ENCODE data around the gene TENM4.

TENM4 gene

DNA sequence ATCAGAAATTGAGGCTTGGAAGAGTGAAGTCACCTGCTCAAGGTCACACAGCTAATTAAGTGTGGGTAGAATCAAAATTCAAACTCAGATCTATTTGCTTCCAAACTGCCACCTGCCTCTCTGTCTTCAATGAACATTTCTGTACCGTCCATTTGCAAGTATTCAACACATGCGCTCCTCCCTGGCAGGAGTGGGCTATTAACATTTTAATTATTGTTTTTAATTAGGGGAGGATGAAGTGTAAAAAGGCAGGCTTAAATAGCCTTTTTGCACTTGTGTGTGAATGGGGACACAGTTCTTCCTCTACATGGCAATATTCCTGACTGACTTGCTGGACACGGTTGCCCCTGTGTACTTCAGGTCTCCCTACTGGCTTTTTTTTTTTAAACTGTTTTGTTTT lies 751.7 kb downstream of the TENM4 start:
- H3K36me3 ChIP-seq (ENCODE audit: control insufficient read depth in 5 of 5, insufficient read depth in 5 of 5, low read length in 5 of 5) = peaks cover 0 to 11% (median 0%) of the 10 kb centered on the region in 5 donors
- H3K27me3 ChIP-seq (ENCODE audit: control insufficient read depth in 5 of 5, insufficient read depth in 4 of 5, low read length in 5 of 5) = no peaks in the 10 kb centered on the region
- no peak overlapping the region for H3K27ac ChIP-seq (ENCODE audit: low read depth, low read length)
- no peak overlapping the region for H3K4me3 ChIP-seq (ENCODE audit: low read depth in 1 of 5, low read length in 5 of 5)
- no peaks in the 10 kb centered on the region for H3K4me1 ChIP-seq (ENCODE audit: control insufficient read depth in 5 of 5, insufficient read depth in 5 of 5, low read length in 5 of 5)
- no peaks in the 10 kb centered on the region for H3K9me3 ChIP-seq (ENCODE audit: control insufficient read depth in 5 of 5, low read length in 5 of 5)
- H3K9ac ChIP-seq (ENCODE audit: low read length in 5 of 5) = no peak overlapping the region

DNA sequence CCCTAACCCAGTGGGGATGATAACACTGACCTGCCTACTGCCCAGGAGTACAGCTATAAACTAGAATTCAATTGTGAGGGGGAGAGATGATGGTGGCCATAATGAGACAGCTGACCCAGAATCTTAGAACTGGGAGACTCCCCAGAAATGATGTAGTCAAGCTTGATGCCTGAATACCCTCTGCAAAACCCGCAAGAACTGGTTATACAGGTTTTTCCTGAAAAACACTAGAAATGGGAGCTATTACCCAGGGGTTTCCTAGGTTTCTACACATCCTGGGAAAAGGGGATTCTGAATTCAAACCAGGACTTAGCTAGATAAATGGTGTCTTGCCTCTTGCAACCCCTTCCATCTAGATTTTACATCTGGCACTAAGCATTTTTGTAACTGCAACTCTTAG lies 752.4 kb downstream of the TENM4 start:
- no peaks in the 10 kb centered on the region for H3K9me3 ChIP-seq (ENCODE audit: control insufficient read depth in 5 of 5, low read length in 5 of 5)

DNA sequence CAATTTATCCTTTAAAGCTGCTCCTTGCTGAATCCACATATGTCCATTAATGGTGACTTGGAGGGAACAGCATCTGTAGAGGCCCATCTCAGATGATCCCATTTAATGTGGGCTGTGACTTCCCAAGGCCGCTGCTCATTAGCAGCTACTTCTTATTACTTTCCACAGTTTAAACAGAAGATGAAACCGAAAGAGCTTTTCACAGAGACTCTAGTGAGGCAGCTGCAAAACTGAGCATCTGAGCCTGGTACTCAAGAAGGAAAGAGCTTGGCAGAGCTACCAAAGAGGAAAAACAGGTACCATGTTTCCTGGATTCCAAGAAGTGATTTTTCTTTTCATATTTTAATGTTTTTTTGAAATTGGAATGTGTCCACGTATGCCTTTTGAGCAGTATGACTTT lies 755.7 kb downstream of the TENM4 start:
- Histone ChIP-seq H3K27ac (ENCODE audit: low read depth, low read length) (no peak overlapping the region), H3K27me3 (ENCODE audit: control insufficient read depth in 5 of 5, insufficient read depth in 4 of 5, low read length in 5 of 5) (no peaks in the 10 kb centered on the region), H3K9ac (ENCODE audit: low read length in 5 of 5) (no peak overlapping the region), H3K9me3 (ENCODE audit: control insufficient read depth in 5 of 5, low read length in 5 of 5) (no peaks in the 10 kb centered on the region), H3K4me1 (ENCODE audit: control insufficient read depth in 5 of 5, insufficient read depth in 5 of 5, low read length in 5 of 5) (no peaks in the 10 kb centered on the region), H3K36me3 (ENCODE audit: control insufficient read depth in 5 of 5, insufficient read depth in 5 of 5, low read length in 5 of 5) (peaks cover 0 to 11% (median 0%) of the 10 kb centered on the region in 5 donors), H3K4me3 (ENCODE audit: low read depth in 1 of 5, low read length in 5 of 5) (no peak overlapping the region)

More for the DNA sequence above, 752.4 kb downstream of the TENM4 start:
- Histone ChIP-seq H3K27ac (ENCODE audit: low read depth, low read length) (no peak overlapping the region), H3K4me3 (ENCODE audit: low read depth in 1 of 5, low read length in 5 of 5) (no peak overlapping the region), H3K9ac (ENCODE audit: low read length in 5 of 5) (no peak overlapping the region), H3K36me3 (ENCODE audit: control insufficient read depth in 5 of 5, insufficient read depth in 5 of 5, low read length in 5 of 5) (peaks cover 0 to 11% (median 0%) of the 10 kb centered on the region in 5 donors), H3K4me1 (ENCODE audit: control insufficient read depth in 5 of 5, insufficient read depth in 5 of 5, low read length in 5 of 5) (no peaks in the 10 kb centered on the region), H3K27me3 (ENCODE audit: control insufficient read depth in 5 of 5, insufficient read depth in 4 of 5, low read length in 5 of 5) (no peaks in the 10 kb centered on the region)

DNA sequence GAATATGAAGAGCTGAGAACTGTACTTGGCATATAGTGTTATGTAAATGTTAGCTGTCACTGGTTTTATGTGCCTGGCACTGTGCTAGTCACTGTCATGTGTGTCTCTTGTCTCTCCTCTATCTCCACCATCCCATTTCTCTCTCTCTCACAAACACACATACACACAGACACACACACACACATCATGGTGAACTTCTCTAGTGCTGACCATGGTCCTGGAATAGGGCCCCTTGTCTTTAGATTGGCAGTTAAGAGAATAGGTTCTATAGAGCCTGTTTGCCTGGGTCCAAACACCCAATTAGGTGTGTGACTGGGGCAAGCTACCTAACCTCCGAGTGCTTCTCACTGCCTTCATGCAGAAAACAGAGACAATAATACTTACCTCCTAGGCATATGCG lies 756.5 kb downstream of the TENM4 start:
- no peak overlapping the region for H3K4me3 ChIP-seq (ENCODE audit: low read depth in 1 of 5, low read length in 5 of 5)
- H3K4me1 ChIP-seq (ENCODE audit: control insufficient read depth in 5 of 5, insufficient read depth in 5 of 5, low read length in 5 of 5) = no peaks in the 10 kb centered on the region
- H3K9ac ChIP-seq (ENCODE audit: low read length in 5 of 5) = no peak overlapping the region
- H3K27ac ChIP-seq (ENCODE audit: low read depth, low read length) = no peak overlapping the region
- H3K9me3 ChIP-seq (ENCODE audit: control insufficient read depth in 5 of 5, low read length in 5 of 5) = no peaks in the 10 kb centered on the region
- H3K27me3 ChIP-seq (ENCODE audit: control insufficient read depth in 5 of 5, insufficient read depth in 4 of 5, low read length in 5 of 5) = no peaks in the 10 kb centered on the region
- peaks cover 0 to 11% (median 0%) of the 10 kb centered on the region in 5 donors for H3K36me3 ChIP-seq (ENCODE audit: control insufficient read depth in 5 of 5, insufficient read depth in 5 of 5, low read length in 5 of 5)

DNA sequence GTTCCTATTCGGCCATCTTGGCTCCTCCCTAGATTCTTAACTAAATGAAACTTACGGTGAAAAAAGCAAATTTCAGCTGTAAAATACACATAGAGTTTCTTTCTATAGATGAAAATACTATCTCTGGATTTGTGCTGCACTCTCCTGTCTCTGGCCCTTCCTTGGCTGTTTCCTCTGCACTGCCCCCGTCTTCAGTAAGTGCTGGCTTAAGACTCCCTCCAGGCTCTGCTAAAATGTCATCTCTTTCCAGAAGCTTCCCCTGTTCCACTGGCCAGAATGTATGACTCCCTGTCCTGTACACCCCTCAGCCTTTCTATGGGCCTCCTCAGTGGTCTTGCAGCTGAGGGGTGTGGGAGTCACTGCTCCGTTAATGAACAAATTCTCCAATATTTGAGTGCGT lies 757.1 kb downstream of the TENM4 start:
- Histone ChIP-seq H3K4me1 (ENCODE audit: control insufficient read depth in 5 of 5, insufficient read depth in 5 of 5, low read length in 5 of 5) (no peaks in the 10 kb centered on the region), H3K9me3 (ENCODE audit: control insufficient read depth in 5 of 5, low read length in 5 of 5) (no peaks in the 10 kb centered on the region), H3K4me3 (ENCODE audit: low read depth in 1 of 5, low read length in 5 of 5) (no peak overlapping the region), H3K27ac (ENCODE audit: low read depth, low read length) (no peak overlapping the region), H3K27me3 (ENCODE audit: control insufficient read depth in 5 of 5, insufficient read depth in 4 of 5, low read length in 5 of 5) (no peaks in the 10 kb centered on the region), H3K36me3 (ENCODE audit: control insufficient read depth in 5 of 5, insufficient read depth in 5 of 5, low read length in 5 of 5) (peaks cover 0 to 11% (median 0%) of the 10 kb centered on the region in 5 donors), H3K9ac (ENCODE audit: low read length in 5 of 5) (no peak overlapping the region)

DNA sequence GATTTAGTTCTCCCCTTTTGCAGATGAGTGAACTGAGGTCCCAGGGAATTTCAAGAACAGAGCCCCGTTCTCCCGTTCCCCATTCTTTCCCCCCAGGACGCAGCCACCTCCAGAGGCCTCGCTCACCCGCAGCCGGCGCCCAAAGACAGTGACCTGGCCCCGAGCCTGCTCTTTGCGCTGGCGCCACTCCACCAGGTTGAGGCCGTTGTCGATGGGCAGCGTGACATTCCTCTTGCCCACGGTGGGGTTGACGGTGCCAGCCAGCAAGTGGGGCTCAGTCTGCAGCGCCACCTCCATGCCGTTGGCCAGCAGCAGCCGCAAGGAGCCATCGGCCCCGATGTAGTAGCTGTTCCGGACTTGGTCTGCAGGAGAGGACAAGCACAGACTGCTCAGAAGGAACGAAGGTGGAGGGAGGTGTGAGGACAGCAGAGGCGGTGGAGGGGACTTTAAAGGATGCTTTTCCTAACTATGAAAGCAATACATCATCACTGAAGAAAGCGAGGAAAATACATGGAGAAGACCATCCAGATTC lies 764.7 kb downstream of the TENM4 start:
- Histone ChIP-seq H3K4me1 (ENCODE audit: control insufficient read depth in 5 of 5, insufficient read depth in 5 of 5, low read length in 5 of 5) (no peaks in the 10 kb centered on the region), H3K9ac (ENCODE audit: low read length in 5 of 5) (no peak overlapping the region), H3K36me3 (ENCODE audit: control insufficient read depth in 5 of 5, insufficient read depth in 5 of 5, low read length in 5 of 5) (peaks cover 0 to 7% (median 6%) of the 10 kb centered on the region in 5 donors), H3K4me3 (ENCODE audit: low read depth in 1 of 5, low read length in 5 of 5) (no peak overlapping the region), H3K9me3 (ENCODE audit: control insufficient read depth in 5 of 5, low read length in 5 of 5) (no peaks in the 10 kb centered on the region), H3K27ac (ENCODE audit: low read depth, low read length) (no peak overlapping the region), H3K27me3 (ENCODE audit: control insufficient read depth in 5 of 5, insufficient read depth in 4 of 5, low read length in 5 of 5) (no peaks in the 10 kb centered on the region)

DNA sequence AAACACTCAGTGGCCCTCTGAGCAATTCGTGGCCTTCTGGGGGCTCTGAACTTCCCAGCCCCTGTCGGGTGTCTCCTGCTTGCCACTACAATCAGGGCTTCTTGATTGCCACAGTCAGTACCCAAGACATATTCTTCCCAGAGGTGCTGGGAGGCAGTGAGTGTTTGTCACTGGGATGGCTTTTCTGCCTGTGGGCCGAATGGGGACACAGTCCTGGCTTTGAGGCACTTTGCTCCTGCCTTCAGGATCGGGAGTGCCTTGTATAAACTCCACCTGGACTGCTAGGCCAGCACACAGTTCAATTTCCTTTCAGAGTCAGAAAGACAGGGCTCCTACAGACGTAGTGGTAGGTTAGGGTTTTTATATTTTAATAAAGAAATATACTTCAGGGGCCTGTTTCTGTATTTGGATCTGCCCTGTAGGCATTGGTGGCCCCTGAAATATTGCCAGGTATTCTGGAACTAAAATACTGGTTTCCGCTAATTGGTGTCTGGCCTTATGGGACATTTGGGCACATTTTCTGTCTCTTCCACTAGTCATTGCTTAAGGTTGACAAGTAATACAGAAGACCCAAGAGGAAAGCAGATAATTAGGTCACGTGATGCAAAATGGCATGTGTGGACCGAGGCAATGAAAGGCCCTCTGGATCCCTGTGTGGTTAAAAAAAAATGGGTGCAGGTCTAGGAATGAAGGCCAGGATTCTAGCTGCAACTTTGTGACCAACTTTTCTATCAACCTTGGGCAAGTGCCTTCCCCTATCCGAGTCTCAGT lies 767.8 kb downstream of the TENM4 start:
- H3K9ac ChIP-seq (ENCODE audit: low read length in 5 of 5) = no peak overlapping the region
- no peak overlapping the region for H3K27ac ChIP-seq (ENCODE audit: low read depth, low read length)
- no peak overlapping the region for H3K4me3 ChIP-seq (ENCODE audit: low read depth in 1 of 5, low read length in 5 of 5)
- peaks cover 0 to 31% (median 26%) of the 10 kb centered on the region in 5 donors for H3K36me3 ChIP-seq (ENCODE audit: control insufficient read depth in 5 of 5, insufficient read depth in 5 of 5, low read length in 5 of 5)
- H3K27me3 ChIP-seq (ENCODE audit: control insufficient read depth in 5 of 5, insufficient read depth in 4 of 5, low read length in 5 of 5) = no peaks in the 10 kb centered on the region
- H3K4me1 ChIP-seq (ENCODE audit: control insufficient read depth in 5 of 5, insufficient read depth in 5 of 5, low read length in 5 of 5) = no peaks in the 10 kb centered on the region
- no peaks in the 10 kb centered on the region for H3K9me3 ChIP-seq (ENCODE audit: control insufficient read depth in 5 of 5, low read length in 5 of 5)

DNA sequence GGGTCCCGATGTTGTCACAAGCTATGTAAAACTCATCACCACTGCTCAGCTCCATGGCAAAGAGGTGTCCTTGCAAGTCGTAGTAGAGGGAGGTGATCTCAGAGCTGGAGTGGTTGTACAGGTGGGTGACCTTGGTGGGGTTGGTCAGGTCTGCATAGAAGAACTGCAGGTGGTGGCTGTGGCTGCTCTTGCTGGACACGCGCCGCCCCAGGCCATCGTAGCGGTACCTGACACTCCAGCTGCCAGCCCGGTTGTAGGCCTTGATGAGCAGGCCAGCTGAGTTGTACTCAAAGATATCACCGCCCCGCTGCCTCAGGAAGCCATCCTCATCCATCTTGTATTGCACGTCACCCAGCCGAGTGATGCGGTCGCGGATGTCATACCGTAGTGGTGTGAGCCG lies 771.6 kb downstream of the TENM4 start:
- Histone ChIP-seq H3K9me3 (ENCODE audit: control insufficient read depth in 5 of 5, low read length in 5 of 5) (no peaks in the 10 kb centered on the region), H3K27ac (ENCODE audit: low read depth, low read length) (no peak overlapping the region), H3K4me3 (ENCODE audit: low read depth in 1 of 5, low read length in 5 of 5) (no peak overlapping the region), H3K4me1 (ENCODE audit: control insufficient read depth in 5 of 5, insufficient read depth in 5 of 5, low read length in 5 of 5) (no peaks in the 10 kb centered on the region), H3K27me3 (ENCODE audit: control insufficient read depth in 5 of 5, insufficient read depth in 4 of 5, low read length in 5 of 5) (no peaks in the 10 kb centered on the region), H3K36me3 (ENCODE audit: control insufficient read depth in 5 of 5, insufficient read depth in 5 of 5, low read length in 5 of 5) (peaks cover 7 to 37% (median 26%) of the 10 kb centered on the region in 5 donors), H3K9ac (ENCODE audit: low read length in 5 of 5) (no peak overlapping the region)

DNA sequence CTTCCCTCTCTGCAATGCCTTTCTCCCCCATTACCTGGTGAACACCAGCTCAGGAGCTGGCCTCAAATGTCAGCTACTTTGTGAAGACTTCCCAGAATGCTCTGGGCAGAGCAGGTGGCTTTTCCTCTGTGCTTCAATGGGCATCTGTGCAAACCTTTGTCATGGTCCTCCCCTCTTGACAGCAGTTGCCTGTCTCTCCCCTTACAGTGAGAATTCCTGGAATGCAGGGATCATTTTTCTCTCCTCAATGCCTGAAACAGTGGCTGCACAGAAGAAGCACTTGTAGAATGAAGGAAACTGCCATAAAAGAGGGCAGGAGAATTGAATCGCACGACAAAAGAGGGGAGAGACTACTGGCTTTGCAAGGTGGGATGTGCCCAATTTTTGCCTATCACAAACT lies 773.4 kb downstream of the TENM4 start:
- no peak overlapping the region for H3K27ac ChIP-seq (ENCODE audit: low read depth, low read length)
- no peak overlapping the region for H3K9ac ChIP-seq (ENCODE audit: low read length in 5 of 5)
- H3K4me1 ChIP-seq (ENCODE audit: control insufficient read depth in 5 of 5, insufficient read depth in 5 of 5, low read length in 5 of 5) = no peaks in the 10 kb centered on the region
- H3K36me3 ChIP-seq (ENCODE audit: control insufficient read depth in 5 of 5, insufficient read depth in 5 of 5, low read length in 5 of 5) = peaks cover 7 to 37% (median 26%) of the 10 kb centered on the region in 5 donors
- no peaks in the 10 kb centered on the region for H3K27me3 ChIP-seq (ENCODE audit: control insufficient read depth in 5 of 5, insufficient read depth in 4 of 5, low read length in 5 of 5)
- no peak overlapping the region for H3K4me3 ChIP-seq (ENCODE audit: low read depth in 1 of 5, low read length in 5 of 5)
- H3K9me3 ChIP-seq (ENCODE audit: control insufficient read depth in 5 of 5, low read length in 5 of 5) = no peaks in the 10 kb centered on the region

DNA sequence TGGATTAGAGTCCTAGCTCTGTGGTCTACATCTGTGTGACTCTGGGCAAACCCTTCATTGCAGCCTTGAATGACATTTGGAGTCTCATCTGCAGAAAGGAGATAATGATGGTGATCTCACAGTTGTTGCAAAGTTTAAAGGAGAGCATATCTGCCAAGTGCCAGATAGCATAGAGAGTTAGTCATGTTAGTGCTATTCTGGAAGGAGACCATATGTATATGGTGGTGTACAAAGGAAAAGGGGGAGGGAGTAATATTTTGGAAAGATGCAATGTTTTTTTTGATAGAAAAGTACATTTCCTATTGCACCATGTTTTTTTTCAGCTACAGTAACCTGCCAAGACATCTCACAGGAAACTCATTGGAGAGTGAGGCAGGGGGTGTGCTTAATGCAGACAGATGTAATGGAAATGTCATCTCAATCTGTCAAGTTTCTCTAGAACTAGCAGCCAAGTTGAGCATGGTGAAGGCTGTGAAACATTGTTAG lies 774.1 kb downstream of the TENM4 start:
- Histone ChIP-seq H3K4me3 (ENCODE audit: low read depth in 1 of 5, low read length in 5 of 5) (no peak overlapping the region), H3K27me3 (ENCODE audit: control insufficient read depth in 5 of 5, insufficient read depth in 4 of 5, low read length in 5 of 5) (no peaks in the 10 kb centered on the region), H3K9me3 (ENCODE audit: control insufficient read depth in 5 of 5, low read length in 5 of 5) (no peaks in the 10 kb centered on the region), H3K9ac (ENCODE audit: low read length in 5 of 5) (no peak overlapping the region), H3K27ac (ENCODE audit: low read depth, low read length) (no peak overlapping the region), H3K36me3 (ENCODE audit: control insufficient read depth in 5 of 5, insufficient read depth in 5 of 5, low read length in 5 of 5) (peaks cover 7 to 34% (median 20%) of the 10 kb centered on the region in 5 donors), H3K4me1 (ENCODE audit: control insufficient read depth in 5 of 5, insufficient read depth in 5 of 5, low read length in 5 of 5) (no peaks in the 10 kb centered on the region)

Measured in subcutaneous abdominal adipose tissue (tissue), 5 donors.